Measurements from ENCODE around the gene STPG4. TPM values are rescaled to one million over a fixed set of nuclear protein-coding genes. Genes with fewer than 3 reads are reported as not detected.

The STPG4 gene
- total RNA-seq, 2 donors from 2014 or later, result 0.15 to 0.42 TPM

GRCh38 chr2:47150175-47150574 lies 4.9 kb downstream of the STPG4 start:
- Mint-ChIP-seq H3K4me1 (peaks cover under 1% of the 10 kb centered on the region), H3K4me3 (no peak overlapping the region), H3K27me3 (ENCODE audit: insufficient read depth) (no peaks in the 10 kb centered on the region), H3K36me3 (ENCODE audit: low read depth) (peaks cover 26% of the 10 kb centered on the region), H3K9me3 (no peaks in the 10 kb centered on the region), H3K27ac (no peak overlapping the region)
- Histone ChIP-seq H3K4me1 (ENCODE audit: control insufficient read depth, insufficient read depth, low read length) (no peaks in the 10 kb centered on the region), H3K27me3 (ENCODE audit: control insufficient read depth, insufficient read depth, low read length, poor library complexity, severe bottlenecking) (no peaks in the 10 kb centered on the region), H3K4me3 (ENCODE audit: low read length) (no peak overlapping the region), H3K9ac (ENCODE audit: extremely low read depth, low read length, poor library complexity, severe bottlenecking) (no peak overlapping the region), H3K36me3 (ENCODE audit: control insufficient read depth, insufficient read depth, low read length) (peaks cover 64% of the 10 kb centered on the region), H3K9me3 (ENCODE audit: control insufficient read depth, low read length) (no peaks in the 10 kb centered on the region), H3K27ac (ENCODE audit: low read depth, low read length) (no peak overlapping the region)
- TF ChIP-seq CTCF (conservative IDR thresholded peaks at IDR 0.05), result no peak
- WGBS, 2 experiments (ENCODE audit: insufficient coverage in 1 of 2, insufficient read length in 1 of 2), result 92 to 97% methylated on average over 3 of the region's 3 CpGs
- no peak for DNase-seq

GRCh38 chr2:47147021-47147420 lies 8.1 kb downstream of the STPG4 start:
- 90 to 93% methylated on average over 2 of the region's 3 CpGs for WGBS, 2 experiments (ENCODE audit: insufficient coverage in 1 of 2, insufficient read length in 1 of 2)

DNA sequence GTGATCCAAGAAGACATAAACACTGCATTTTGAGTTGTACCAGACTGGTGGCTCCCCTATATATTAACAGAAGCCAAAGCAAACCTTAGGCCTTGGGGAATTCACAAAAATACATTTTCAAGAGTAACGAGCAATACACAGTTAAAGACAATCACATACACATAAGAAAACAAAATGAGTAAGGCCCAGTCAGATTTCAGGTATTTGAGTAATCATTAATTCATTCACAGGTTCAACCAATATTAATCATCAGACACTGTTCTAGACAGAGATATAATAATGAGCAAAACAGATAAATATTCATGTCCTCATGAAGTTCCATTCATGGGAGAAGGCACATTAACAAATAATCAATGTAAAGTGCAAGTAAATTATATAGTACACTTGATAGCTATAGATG lies 9.6 kb downstream of the STPG4 start:
- Histone ChIP-seq H3K27me3 (ENCODE audit: control insufficient read depth, insufficient read depth, low read length, poor library complexity, severe bottlenecking) (no peaks in the 10 kb centered on the region), H3K9me3 (ENCODE audit: control insufficient read depth, low read length) (peaks cover 6% of the 10 kb centered on the region), H3K4me3 (ENCODE audit: low read length) (no peak overlapping the region), H3K27ac (ENCODE audit: low read depth, low read length) (no peak overlapping the region), H3K4me1 (ENCODE audit: control insufficient read depth, insufficient read depth, low read length) (no peaks in the 10 kb centered on the region), H3K36me3 (ENCODE audit: control insufficient read depth, insufficient read depth, low read length) (peaks cover 53% of the 10 kb centered on the region), H3K9ac (ENCODE audit: extremely low read depth, low read length, poor library complexity, severe bottlenecking) (no peak overlapping the region)
- H3K36me3 Mint-ChIP-seq (ENCODE audit: low read depth), result peaks cover 43% of the 10 kb centered on the region
- H3K4me1 Mint-ChIP-seq, result peaks cover 2% of the 10 kb centered on the region
- no peaks in the 10 kb centered on the region for H3K9me3 Mint-ChIP-seq
- no peak overlapping the region for H3K4me3 Mint-ChIP-seq
- H3K27me3 Mint-ChIP-seq (ENCODE audit: insufficient read depth), result no peaks in the 10 kb centered on the region
- no peak for DNase-seq
- H3K27ac Mint-ChIP-seq, result no peak overlapping the region
- no peak for TF ChIP-seq CTCF (conservative IDR thresholded peaks at IDR 0.05)
- WGBS, 2 experiments (ENCODE audit: insufficient coverage in 1 of 2, insufficient read length in 1 of 2), result 93 to 100% methylated on average over 1 of the region's 1 CpG

More at GRCh38 chr2:47147021-47147420, 8.1 kb downstream of the STPG4 start:
- no peaks in the 10 kb centered on the region for H3K4me1 ChIP-seq (ENCODE audit: control insufficient read depth, insufficient read depth, low read length)
- H3K9ac ChIP-seq (ENCODE audit: extremely low read depth, low read length, poor library complexity, severe bottlenecking), result no peak overlapping the region
- H3K27me3 Mint-ChIP-seq (ENCODE audit: insufficient read depth), result no peaks in the 10 kb centered on the region
- no peak for DNase-seq
- no peak overlapping the region for H3K27ac Mint-ChIP-seq
- H3K9me3 Mint-ChIP-seq, result no peaks in the 10 kb centered on the region
- TF ChIP-seq CTCF (conservative IDR thresholded peaks at IDR 0.05), result no peak
- peaks cover 6% of the 10 kb centered on the region for H3K9me3 ChIP-seq (ENCODE audit: control insufficient read depth, low read length)
- H3K4me1 Mint-ChIP-seq, result peaks cover 2% of the 10 kb centered on the region
- no peak overlapping the region for H3K4me3 ChIP-seq (ENCODE audit: low read length)
- H3K4me3 Mint-ChIP-seq, result no peak overlapping the region
- no peaks in the 10 kb centered on the region for H3K27me3 ChIP-seq (ENCODE audit: control insufficient read depth, insufficient read depth, low read length, poor library complexity, severe bottlenecking)
- H3K36me3 ChIP-seq (ENCODE audit: control insufficient read depth, insufficient read depth, low read length), result peaks cover 55% of the 10 kb centered on the region
- peaks cover 31% of the 10 kb centered on the region for H3K36me3 Mint-ChIP-seq (ENCODE audit: low read depth)
- H3K27ac ChIP-seq (ENCODE audit: low read depth, low read length), result no peak overlapping the region
